ENCODE results near the gene PTPA. TPM values are rescaled to one million over a fixed set of nuclear protein-coding genes. Genes with fewer than 3 reads are reported as not detected.

Gene PTPA
- total and polyA plus RNA-seq, 10 of the 15 experiments (the other 5 are each of a cell fraction or from before 2014, with no cell fraction given) = 1.6 to 111 (median 55.1) TPM

DNA sequence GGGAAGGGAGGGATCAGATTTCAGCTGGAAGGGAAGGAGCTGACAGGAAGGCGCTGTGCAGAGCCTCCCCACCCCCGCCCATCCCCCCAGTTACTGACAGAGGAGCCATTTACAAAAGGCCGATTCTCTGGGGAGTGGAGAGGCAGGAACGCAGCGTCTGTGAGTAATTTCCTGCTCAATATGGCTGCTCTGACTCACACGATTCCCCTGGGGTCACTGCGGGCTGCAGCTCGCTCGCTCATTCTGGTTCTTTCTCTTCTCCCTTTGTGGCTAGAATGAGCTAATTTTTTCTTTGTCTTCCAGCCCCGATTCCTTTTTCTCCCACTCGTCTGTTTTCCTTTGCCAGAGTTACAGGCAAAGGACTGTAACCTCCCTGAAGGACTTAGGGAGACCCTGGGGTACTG is 28.8 kb downstream of the PTPA start (continued):
- TF ChIP-seq TCF3 (IDR thresholded peaks at IDR 0.05; ENCODE audit: borderline replicate concordance, insufficient read depth, low read depth, low read length) (peak; percentile 63; the same call in 1 of the 2 replicates), BACH1 (IDR thresholded peaks at IDR 0.05; ENCODE audit: borderline replicate concordance) (peak; percentile 83; the same call in 1 of the 2 replicates), ETV6 (conservative IDR thresholded peaks at IDR 0.05 in 1 of 2, IDR thresholded peaks at IDR 0.05 in 1 of 2; ENCODE audit: borderline replicate concordance in 1 of 2, low read depth in 1 of 2) (peak in 1 of 2 experiments; percentile 82; a peak in 2 of 4 replicates), MYC (IDR thresholded peaks at IDR 0.05; ENCODE audit: insufficient read depth, insufficient read length, insufficient replicate concordance, low read length, severe bottlenecking) (no peak), CREB1 (IDR thresholded peaks at IDR 0.05; ENCODE audit: low read depth) (peak; percentile 68), ZZZ3 (IDR thresholded peaks at IDR 0.05; ENCODE audit: control insufficient read depth, insufficient read length, low read depth) (no peak), RUNX3 (IDR thresholded peaks at IDR 0.05; ENCODE audit: low read length) (peak; percentile 98), SPI1 (IDR thresholded peaks at IDR 0.05; ENCODE audit: borderline replicate concordance, insufficient read depth, low read depth, low read length) (peak; percentile 75; the same call in 1 of the 2 replicates), RELA (IDR thresholded peaks at IDR 0.05; ENCODE audit: borderline replicate concordance, partially characterized antibody) (peak; percentile 22), EP300 (IDR thresholded peaks at IDR 0.05; ENCODE audit: borderline replicate concordance in 1 of 2, control insufficient read depth in 1 of 2, low read depth in 2 of 2, low read length in 2 of 2) (peak; percentile 92 to 97), FOXM1 (IDR thresholded peaks at IDR 0.05; ENCODE audit: low read depth, low read length) (peak; percentile 87; the same call in 1 of the 2 replicates), FOXK2 (IDR thresholded peaks at IDR 0.05) (no peak), TCF12 (IDR thresholded peaks at IDR 0.05; ENCODE audit: low read depth, low read length) (peak; percentile 90), EED (IDR thresholded peaks at IDR 0.05; ENCODE audit: low read depth) (peak; percentile 99), NRF1 (conservative IDR thresholded peaks at IDR 0.05; ENCODE audit: low read depth, low read length) (no peak), NFXL1 (IDR thresholded peaks at IDR 0.05; ENCODE audit: borderline replicate concordance) (no peak), SUZ12 (IDR thresholded peaks at IDR 0.05; ENCODE audit: unreplicated experiment) (no peak), TARDBP (IDR thresholded peaks at IDR 0.05; ENCODE audit: borderline replicate concordance) (no peak; the same call in 1 of the 2 replicates), POLR2AphosphoS2 (IDR thresholded peaks at IDR 0.05; ENCODE audit: low read depth, low read length) (no peak), BMI1 (IDR thresholded peaks at IDR 0.05; ENCODE audit: borderline replicate concordance) (peak; percentile 75; the same call in 1 of the 2 replicates)
- TF ChIP-seq, protein P1, sequence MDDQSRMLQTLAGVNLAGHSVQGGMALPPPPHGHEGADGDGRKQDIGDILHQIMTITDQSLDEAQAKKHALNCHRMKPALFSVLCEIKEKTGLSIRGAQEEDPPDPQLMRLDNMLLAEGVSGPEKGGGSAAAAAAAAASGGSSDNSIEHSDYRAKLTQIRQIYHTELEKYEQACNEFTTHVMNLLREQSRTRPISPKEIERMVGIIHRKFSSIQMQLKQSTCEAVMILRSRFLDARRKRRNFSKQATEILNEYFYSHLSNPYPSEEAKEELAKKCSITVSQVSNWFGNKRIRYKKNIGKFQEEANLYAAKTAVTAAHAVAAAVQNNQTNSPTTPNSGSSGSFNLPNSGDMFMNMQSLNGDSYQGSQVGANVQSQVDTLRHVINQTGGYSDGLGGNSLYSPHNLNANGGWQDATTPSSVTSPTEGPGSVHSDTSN (IDR thresholded peaks at IDR 0.05; ENCODE audit: insufficient replicate concordance, low read depth, low read length) = peak; percentile 57
- TF ChIP-seq, protein P2, sequence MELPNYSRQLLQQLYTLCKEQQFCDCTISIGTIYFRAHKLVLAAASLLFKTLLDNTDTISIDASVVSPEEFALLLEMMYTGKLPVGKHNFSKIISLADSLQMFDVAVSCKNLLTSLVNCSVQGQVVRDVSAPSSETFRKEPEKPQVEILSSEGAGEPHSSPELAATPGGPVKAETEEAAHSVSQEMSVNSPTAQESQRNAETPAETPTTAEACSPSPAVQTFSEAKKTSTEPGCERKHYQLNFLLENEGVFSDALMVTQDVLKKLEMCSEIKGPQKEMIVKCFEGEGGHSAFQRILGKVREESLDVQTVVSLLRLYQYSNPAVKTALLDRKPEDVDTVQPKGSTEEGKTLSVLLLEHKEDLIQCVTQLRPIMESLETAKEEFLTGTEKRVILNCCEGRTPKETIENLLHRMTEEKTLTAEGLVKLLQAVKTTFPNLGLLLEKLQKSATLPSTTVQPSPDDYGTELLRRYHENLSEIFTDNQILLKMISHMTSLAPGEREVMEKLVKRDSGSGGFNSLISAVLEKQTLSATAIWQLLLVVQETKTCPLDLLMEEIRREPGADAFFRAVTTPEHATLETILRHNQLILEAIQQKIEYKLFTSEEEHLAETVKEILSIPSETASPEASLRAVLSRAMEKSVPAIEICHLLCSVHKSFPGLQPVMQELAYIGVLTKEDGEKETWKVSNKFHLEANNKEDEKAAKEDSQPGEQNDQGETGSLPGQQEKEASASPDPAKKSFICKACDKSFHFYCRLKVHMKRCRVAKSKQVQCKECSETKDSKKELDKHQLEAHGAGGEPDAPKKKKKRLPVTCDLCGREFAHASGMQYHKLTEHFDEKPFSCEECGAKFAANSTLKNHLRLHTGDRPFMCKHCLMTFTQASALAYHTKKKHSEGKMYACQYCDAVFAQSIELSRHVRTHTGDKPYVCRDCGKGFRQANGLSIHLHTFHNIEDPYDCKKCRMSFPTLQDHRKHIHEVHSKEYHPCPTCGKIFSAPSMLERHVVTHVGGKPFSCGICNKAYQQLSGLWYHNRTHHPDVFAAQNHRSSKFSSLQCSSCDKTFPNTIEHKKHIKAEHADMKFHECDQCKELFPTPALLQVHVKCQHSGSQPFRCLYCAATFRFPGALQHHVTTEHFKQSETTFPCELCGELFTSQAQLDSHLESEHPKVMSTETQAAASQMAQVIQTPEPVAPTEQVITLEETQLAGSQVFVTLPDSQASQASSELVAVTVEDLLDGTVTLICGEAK (IDR thresholded peaks at IDR 0.05; ENCODE audit: borderline replicate concordance) = peak; percentile 59; the same call in 1 of the 2 replicates
- TF ChIP-seq, protein P3, sequence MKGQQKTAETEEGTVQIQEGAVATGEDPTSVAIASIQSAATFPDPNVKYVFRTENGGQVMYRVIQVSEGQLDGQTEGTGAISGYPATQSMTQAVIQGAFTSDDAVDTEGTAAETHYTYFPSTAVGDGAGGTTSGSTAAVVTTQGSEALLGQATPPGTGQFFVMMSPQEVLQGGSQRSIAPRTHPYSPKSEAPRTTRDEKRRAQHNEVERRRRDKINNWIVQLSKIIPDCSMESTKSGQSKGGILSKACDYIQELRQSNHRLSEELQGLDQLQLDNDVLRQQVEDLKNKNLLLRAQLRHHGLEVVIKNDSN (IDR thresholded peaks at IDR 0.05; ENCODE audit: borderline replicate concordance, extremely low read length, insufficient read depth, low read depth, low read length) = no peak
